Vagina (tissue), 2 donors: ENCODE results near the gene POLR3GL. TPM values are rescaled to one million over a fixed set of nuclear protein-coding genes. Genes with fewer than 3 reads are reported as not detected.

Source experiments
- DNase-seq, 2 donors: peaks; one replicate each; pipeline ENCODE4 v3.0.0-alpha.2; 2017; ENCODE audit errors: extremely low spot score in 2 of 2
- H3K27ac ChIP-seq: fragments of 200-600 bp; sonication (generic); one replicate; pipeline ENCODE4 v1.5.1; 2019
- H3K27me3 ChIP-seq: fragments of 200-600 bp; sonication (generic); one replicate; pipeline ENCODE4 v1.5.1; 2019
- H3K36me3 ChIP-seq, 2 donors: fragments of 200-600 bp; sonication (generic); one replicate each; pipeline ENCODE4 v1.5.1; 2017 to 2019
- H3K4me1 ChIP-seq: fragments of 200-600 bp; sonication (generic); one replicate; pipeline ENCODE4 v1.5.1; 2019
- H3K4me3 ChIP-seq, 2 donors: fragments of 200-600 bp; sonication (generic); 1 replicate in 1 of 2; 2 replicates in 1 of 2; pipeline ENCODE4 v1.5.1; 2016 to 2019
- H3K9me3 ChIP-seq: fragments of 200-600 bp; sonication (generic); one replicate; pipeline ENCODE4 v1.5.1; 2019
- POLR2A ChIP-seq, 2 donors: fragments of 450-650 bp; IDR thresholded peaks; one replicate each; pipeline ENCODE4 v1.6.1; 2017; ENCODE audit warnings: antibody characterized with exemption in 2 of 2, mild to moderate bottlenecking in 2 of 2, moderate library complexity in 2 of 2
- POLR2AphosphoS5 ChIP-seq, 2 donors: sonication (generic); formaldehyde crosslinking; IDR thresholded peaks; one replicate each; pipeline ENCODE4 v1.9.0; 2017; ENCODE audit warnings: antibody characterized with exemption in 2 of 2, mild to moderate bottlenecking in 2 of 2, low read depth in 1 of 2; ENCODE audit not compliant: insufficient read depth in 1 of 2
- intact Hi-C: fragments of 100-400 bp; cut with DNase I; formaldehyde crosslinking; loops from one replicate; pipeline ENCODE4 v1.15.1; 2023
- total RNA-seq: library from RNA; depleted of rRNA; stranded (reverse); fragments of >200 nt; gene quantifications from one replicate; pipeline ENCODE4 v1.2.3, GENCODE V29; 2016
- TF ChIP-seq, protein P1 (sequence below), 3 experiments: fragments of 450-650 bp in 2 of 3; fragments of 200-600 bp in 1 of 3; sonication (generic) in 1 of 3; IDR thresholded peaks; one replicate each; pipeline ENCODE4 v1.5.1; 2017 to 2019; ENCODE audit warnings: antibody characterized with exemption in 3 of 3, mild to moderate bottlenecking in 2 of 3, moderate library complexity in 2 of 3

POLR3GL gene
- total RNA-seq, 1 donor from 2014 or later, result 15.0 TPM

- TF ChIP-seq, protein P1, sequence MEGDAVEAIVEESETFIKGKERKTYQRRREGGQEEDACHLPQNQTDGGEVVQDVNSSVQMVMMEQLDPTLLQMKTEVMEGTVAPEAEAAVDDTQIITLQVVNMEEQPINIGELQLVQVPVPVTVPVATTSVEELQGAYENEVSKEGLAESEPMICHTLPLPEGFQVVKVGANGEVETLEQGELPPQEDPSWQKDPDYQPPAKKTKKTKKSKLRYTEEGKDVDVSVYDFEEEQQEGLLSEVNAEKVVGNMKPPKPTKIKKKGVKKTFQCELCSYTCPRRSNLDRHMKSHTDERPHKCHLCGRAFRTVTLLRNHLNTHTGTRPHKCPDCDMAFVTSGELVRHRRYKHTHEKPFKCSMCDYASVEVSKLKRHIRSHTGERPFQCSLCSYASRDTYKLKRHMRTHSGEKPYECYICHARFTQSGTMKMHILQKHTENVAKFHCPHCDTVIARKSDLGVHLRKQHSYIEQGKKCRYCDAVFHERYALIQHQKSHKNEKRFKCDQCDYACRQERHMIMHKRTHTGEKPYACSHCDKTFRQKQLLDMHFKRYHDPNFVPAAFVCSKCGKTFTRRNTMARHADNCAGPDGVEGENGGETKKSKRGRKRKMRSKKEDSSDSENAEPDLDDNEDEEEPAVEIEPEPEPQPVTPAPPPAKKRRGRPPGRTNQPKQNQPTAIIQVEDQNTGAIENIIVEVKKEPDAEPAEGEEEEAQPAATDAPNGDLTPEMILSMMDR (IDR thresholded peaks at IDR 0.05), result peak; percentile 72 to 93 (median 84)
- TF ChIP-seq POLR2A (IDR thresholded peaks at IDR 0.05) (no peak), POLR2AphosphoS5 (IDR thresholded peaks at IDR 0.05; ENCODE audit: insufficient read depth in 1 of 2, low read depth in 1 of 2) (peak in 1 of 2 donors; percentile 79)
- intact Hi-C loops, result loop anchor here (2.0 kb wide), 1 partner anchor 19 kb away; the partner anchor contains the start of gene TXNIP
- Histone ChIP-seq H3K4me3 (peak overlapping the region in 1 of 2 donors; percentile 10), H3K4me1 (peaks cover 41% of the 10 kb centered on the region), H3K9me3 (no peaks in the 10 kb centered on the region), H3K36me3 (no peaks in the 10 kb centered on the region), H3K27me3 (no peaks in the 10 kb centered on the region), H3K27ac (peak overlapping the region; percentile 95)
- DNase-seq, result peak in 1 of 2 donors; percentile 91
Observed at GRCh38 chr1:145977486-145978470, 13.3 kb downstream of the POLR3GL start.

- intact Hi-C loops, result loop anchor here (2.0 kb wide), 1 partner anchor 18 kb away; the partner anchor contains the start of gene TXNIP
- Histone ChIP-seq H3K4me1 (peaks cover 45% of the 10 kb centered on the region), H3K36me3 (no peaks in the 10 kb centered on the region), H3K4me3 (peak overlapping the region; percentile 24 to 45), H3K9me3 (no peaks in the 10 kb centered on the region), H3K27me3 (no peaks in the 10 kb centered on the region), H3K27ac (peak overlapping the region; percentile 95)
- no peak for DNase-seq
- TF ChIP-seq POLR2AphosphoS5 (IDR thresholded peaks at IDR 0.05; ENCODE audit: insufficient read depth in 1 of 2, low read depth in 1 of 2), result no peak
- TF ChIP-seq, protein P1 (IDR thresholded peaks at IDR 0.05), result no peak
- TF ChIP-seq POLR2A (IDR thresholded peaks at IDR 0.05), result no peak
Observed at GRCh38 chr1:145978471-145978853, 14.0 kb downstream of the POLR3GL start.

- Histone ChIP-seq H3K36me3 (no peaks in the 10 kb centered on the region), H3K4me1 (peaks cover 52% of the 10 kb centered on the region), H3K27me3 (no peaks in the 10 kb centered on the region), H3K4me3 (peak overlapping the region; percentile 24 to 45), H3K9me3 (no peaks in the 10 kb centered on the region), H3K27ac (peak overlapping the region; percentile 95)
- intact Hi-C loops, result loop anchor here (2.0 kb wide), 1 partner anchor 18 kb away; the partner anchor contains the start of gene TXNIP
- DNase-seq, result peak in 1 of 2 donors; percentile 100
- TF ChIP-seq, protein P1 (IDR thresholded peaks at IDR 0.05), result no peak
- TF ChIP-seq POLR2A (IDR thresholded peaks at IDR 0.05) (peak; percentile 8 to 54), POLR2AphosphoS5 (IDR thresholded peaks at IDR 0.05; ENCODE audit: insufficient read depth in 1 of 2, low read depth in 1 of 2) (peak; percentile 67 to 100)
Observed at GRCh38 chr1:145978854-145979745, 14.6 kb downstream of the POLR3GL start.

DNA sequence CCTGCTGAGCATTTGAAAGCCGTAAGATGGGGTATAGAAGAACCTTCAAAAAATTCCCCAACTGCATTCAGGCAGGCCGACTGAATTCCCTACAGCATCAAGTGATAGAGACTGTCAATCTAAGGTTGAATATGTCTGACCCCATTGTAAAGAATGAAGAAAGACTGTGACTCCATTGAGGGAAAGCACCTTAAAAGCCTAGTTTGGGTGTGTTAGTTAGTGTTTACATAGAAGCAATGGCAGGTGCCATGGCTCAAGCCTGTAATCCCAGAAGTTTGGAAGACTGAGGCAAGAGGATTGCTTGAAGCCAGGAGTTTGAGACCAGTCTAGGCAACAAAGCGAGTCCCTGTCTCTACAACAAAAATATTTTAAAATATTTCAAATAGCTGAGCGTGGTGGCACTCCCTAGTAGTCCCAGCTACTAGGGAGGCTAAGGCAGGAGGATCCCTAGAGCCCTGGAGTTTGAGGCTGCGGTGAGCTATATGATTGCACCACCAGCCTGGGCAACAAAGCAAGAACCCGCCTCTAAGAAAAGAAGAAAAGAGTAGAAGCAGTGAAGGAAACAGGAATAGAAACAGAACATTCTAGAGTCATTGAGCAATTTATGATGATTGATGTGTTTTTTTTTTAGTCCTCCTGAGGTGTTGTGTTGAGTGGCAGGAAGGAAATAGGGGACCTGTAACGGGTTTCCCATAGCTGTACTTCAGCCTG, 15.4 kb downstream of the POLR3GL start:
- intact Hi-C loops, result loop anchor here (2.0 kb wide), 1 partner anchor 17 kb away; the partner anchor contains the start of gene TXNIP
- H3K27me3 ChIP-seq, result no peaks in the 10 kb centered on the region
- no peaks in the 10 kb centered on the region for H3K9me3 ChIP-seq
- TF ChIP-seq, protein P1 (IDR thresholded peaks at IDR 0.05), result no peak
- TF ChIP-seq POLR2A (IDR thresholded peaks at IDR 0.05), result peak in 1 of 2 donors; percentile 68
- TF ChIP-seq POLR2AphosphoS5 (IDR thresholded peaks at IDR 0.05; ENCODE audit: insufficient read depth in 1 of 2, low read depth in 1 of 2), result peak in 1 of 2 donors; percentile 41
- H3K27ac ChIP-seq, result peak overlapping the region; percentile 95
- DNase-seq, result no peak
- H3K4me1 ChIP-seq, result peaks cover 60% of the 10 kb centered on the region
- peak overlapping the region; percentile 24 to 37 for H3K4me3 ChIP-seq
- no peaks in the 10 kb centered on the region for H3K36me3 ChIP-seq
